CD4-positive, alpha-beta T cell treated with Interleukin-15 for 1 hour (primary cell): ENCODE results near the gene BSN.
A peak's percentile ranks its signal among the peaks of the same experiment; 100 is the strongest.
"Not testable (repeated sequence)": the region's sequence is repeated elsewhere in the genome, so short reads cannot be mapped to it uniquely, and the experiment has no call there.

Experiments
- DNase-seq: peaks from one replicate; pipeline ENCODE4 v3.0.0-alpha.2; 2020

Gene BSN

DNA sequence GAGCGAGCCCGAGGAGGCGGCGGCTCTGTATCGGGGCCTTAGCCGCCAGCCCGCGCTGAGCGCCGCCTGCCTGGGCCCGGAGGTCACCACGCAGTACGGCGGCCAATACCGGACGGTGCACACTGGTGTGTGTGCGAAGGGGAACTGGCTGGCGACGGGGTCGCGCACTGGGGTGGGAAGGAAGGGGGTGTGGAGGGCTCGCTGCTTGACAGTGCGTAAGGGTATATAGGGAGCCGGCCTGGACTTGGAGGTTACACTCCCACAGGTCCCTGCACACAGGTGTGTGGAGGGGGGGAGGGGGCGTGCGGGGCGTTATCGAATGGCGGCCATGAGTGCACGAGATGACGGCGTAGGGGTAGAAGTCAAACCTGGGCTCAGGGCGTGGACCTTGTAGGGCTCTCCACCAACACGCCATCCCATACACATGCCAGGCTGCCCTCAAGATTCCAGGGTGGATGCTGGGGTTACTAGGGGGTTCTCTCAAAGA lies 120.3 kb downstream of the BSN start:
- DNase-seq: no peak

DNA sequence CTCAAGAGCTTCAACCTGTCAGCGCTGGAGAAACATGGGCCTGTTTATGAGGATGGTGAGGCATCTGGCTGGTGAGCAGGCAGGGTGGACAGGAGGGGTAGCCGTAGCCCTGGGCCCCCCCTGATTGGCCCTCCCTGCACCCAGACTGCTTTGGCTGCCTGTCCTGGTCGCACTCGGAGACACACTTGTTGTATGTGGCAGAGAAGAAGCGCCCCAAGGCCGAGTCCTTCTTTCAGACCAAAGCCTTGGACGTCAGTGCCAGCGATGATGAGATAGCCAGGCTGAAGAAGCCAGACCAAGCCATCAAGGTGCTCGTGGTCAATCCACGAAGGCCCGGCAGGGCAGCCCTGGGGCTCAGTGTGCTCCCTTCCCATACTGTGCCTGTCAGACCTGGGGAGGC lies 121.6 kb downstream of the BSN start:
- no peak for DNase-seq

DNA sequence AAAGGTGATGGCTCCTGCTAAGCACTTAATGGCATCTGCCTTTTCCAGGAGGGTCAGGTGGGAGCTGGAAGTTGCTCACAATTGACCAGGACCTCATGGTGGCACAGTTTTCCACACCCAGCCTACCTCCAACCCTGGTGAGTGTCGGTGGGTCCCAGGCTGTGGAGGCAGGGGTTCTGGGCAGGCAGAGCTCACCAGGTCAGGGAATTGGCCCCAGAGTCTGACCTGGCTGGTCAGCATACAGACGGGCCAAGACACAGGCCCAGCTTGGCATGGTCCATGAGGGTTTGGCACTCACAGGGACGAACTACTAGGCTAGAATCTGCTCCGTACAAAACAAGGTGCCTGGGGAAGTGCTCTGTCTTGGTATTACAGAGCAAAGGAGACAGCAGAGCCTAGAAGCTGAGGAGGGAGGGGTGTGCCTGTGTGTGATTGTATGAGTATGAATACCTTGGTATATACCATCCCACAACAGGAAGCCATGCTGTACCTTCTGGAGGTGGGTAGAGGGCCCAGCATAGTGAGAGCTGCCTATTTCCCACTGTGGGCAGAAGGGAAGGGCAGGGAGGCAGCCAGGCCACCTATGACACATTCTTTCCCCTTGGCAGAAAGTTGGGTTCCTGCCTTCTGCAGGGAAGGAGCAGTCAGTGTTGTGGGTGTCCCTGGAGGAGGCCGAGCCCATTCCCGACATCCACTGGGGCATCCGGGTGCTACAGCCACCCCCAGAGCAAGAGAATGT lies 126.4 kb downstream of the BSN start:
- DNase-seq: no peak

DNA sequence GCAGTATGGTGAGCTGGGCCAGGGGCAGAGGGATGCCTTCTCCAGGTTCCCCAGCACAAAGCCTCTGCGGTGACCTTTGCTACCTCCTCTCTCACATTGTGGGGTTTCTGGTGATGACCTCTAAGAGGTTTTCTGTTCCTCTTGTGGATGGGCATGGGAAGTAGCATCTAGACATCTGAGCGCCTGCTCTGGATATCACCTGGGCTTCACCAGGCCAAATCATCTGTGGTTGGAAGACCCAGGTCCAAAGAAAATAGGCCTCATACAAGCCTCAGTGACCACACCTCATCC lies 126.9 kb downstream of the BSN start:
- DNase-seq: no peak

DNA sequence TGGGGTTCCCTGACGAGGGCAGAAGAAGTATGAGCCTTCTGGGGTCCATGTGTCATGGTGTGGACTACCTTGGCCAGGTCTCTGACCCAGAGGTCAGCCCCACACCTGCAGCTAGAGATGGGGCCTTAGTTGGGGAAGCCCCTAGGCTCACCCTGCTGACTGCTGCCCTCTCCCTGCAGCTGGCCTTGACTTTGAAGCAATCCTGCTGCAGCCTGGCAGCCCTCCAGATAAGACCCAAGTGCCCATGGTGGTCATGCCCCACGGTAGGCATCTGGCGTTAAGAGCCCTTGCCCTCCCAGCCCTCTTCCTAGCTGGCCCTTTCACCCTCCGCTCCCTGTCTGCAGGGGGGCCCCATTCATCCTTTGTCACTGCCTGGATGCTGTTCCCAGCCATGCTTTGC lies 127.3 kb downstream of the BSN start:
- DNase-seq: no peak

DNA sequence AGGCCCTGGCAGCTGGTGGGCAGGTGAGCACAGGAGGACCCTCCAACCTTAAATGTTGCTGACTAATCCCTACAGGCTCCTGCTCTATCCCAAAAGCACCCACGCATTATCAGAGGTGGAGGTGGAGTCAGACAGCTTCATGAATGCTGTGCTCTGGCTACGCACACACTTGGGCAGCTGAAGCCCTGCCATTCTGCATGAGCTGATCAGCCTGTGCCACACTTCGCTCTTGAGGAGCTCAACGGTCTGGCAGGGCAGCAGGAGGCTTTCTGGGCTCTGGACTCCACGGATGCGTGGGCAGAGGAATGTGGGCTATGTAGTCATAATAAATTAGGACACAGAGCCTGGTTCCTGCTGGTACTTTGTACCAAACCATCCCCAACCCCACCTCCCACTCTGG lies 128.9 kb downstream of the BSN start:
- no peak for DNase-seq

DNA sequence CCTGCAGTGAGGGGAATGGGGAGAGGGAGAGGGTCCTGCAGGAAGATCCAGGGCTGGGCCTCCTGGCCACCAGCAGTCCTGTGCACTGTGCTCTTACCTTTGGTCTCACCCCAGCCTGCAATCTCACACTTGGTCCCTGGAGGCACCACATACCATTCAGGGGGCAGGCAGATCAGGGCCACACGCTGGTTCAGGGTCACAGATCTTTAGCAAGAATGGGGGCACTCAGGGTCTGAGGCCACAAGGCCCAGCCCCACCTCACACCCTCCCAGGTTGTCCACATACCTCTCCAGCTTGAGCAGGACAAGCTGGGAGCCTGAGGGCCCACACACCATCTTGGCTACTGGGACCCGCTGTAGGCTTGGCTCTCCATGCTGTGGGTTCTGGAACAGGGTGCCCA lies 130.2 kb downstream of the BSN start:
- DNase-seq: not testable (repeated sequence)

DNA sequence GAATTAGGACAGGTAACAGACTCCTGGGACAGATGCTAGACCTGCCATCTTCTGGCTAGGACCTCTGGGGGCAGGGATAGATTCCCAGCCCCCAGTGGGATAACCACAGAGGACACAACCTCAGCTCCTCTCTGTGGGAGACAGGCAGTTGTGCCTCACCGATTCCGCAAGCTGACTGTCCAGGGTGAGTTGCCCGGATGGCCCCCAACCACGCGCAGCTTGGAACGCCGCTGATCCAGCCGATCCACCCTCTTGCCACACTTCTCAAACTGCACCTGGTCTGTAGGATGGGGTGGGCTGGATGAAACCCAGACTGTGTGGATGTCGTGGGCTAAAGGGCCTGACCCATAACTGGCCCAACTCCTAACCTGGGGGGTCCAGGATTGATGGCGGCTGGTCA lies 130.8 kb downstream of the BSN start:
- not testable (repeated sequence) for DNase-seq

DNA sequence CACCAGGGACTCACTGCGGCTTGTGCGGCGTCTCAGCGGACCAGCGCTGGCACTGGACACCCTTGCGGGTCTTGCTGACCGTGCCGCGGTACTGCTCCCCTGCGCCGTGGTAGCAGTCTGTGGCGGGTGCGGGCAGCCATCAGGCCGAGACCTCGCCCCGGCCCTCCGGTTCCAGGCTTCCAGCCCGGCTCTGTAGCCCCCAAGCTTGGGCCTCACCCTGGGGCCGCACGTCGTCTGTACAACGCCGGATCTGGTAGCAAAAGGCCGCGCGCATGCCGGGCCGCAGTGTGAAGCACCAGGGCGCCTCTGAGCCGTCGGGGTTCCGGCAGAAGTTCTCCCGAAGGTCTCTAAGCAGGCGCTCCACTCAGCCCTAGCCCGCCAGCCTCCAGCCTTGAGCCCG lies 131.6 kb downstream of the BSN start:
- not testable (repeated sequence) for DNase-seq

DNA sequence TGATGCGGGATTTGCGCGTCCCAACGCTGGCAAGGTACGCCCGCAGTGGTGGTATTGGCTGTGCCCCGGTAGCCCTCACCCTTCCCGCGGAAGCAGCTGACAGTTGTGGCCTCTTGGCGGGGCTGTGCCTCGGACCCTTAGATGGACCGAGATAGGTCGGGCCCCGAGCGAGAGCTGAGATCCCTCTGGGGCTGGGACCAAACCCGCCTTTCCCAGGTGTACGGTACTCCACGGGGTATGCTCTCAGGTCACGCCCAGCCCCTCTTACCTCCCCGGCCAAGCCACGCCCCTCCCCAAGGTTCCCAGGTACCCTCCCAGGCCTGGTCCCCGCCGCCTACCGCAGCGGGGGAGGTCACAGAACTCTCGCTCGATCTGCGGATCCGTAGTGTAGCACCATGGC lies 132.1 kb downstream of the BSN start:
- peak; percentile 42 for DNase-seq

DNA sequence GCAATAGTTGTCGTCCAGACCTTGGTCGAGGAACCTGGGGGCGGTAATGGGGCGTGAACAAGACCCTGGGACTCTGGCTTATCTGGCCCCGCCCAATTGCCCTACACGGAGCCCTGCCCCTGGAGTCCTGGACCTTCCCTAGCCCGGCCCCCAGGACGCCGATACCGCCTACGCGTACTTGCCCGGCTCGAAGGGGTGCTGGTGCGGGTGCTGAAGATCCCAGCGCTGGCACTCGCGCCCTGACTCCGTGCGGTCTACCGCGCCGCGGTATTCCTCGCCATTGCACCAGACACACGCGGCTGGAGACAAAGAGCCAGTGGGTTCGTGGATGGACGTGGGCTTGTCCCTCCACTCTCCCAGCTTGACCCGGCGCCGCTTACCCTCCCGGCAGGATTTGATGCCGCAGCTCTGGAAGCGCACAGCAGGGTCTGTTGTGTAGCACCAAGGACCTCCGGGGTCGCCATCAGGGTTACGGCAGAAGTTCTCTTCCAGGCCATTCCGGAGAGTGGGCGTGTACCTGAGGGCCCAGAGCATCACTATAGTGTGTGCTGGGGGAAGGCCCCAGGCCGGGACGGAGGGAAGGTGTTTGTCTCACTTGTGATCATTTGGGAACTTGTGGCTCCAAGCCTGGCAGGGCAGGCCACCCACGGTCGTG lies 132.6 kb downstream of the BSN start:
- DNase-seq: peak; percentile 39

DNA sequence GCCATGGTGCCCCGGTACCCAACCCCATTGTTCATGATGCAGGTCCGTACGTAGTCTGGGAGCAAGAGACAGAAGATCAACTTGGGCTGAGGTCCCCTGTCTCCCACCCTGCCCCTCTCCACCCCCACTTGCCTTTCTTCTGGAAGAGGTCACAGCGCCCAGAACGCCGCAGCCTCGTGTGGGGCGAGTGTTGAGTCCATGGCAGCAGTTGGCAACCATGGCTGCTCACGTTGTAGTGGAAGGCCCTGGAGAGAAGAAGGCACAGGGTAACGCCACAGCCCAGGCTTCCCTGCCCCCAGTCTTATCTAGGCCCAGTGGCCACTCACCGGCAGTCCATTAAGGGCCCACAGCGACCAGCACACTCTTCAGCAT lies 133.1 kb downstream of the BSN start:
- not testable (repeated sequence) for DNase-seq

DNA sequence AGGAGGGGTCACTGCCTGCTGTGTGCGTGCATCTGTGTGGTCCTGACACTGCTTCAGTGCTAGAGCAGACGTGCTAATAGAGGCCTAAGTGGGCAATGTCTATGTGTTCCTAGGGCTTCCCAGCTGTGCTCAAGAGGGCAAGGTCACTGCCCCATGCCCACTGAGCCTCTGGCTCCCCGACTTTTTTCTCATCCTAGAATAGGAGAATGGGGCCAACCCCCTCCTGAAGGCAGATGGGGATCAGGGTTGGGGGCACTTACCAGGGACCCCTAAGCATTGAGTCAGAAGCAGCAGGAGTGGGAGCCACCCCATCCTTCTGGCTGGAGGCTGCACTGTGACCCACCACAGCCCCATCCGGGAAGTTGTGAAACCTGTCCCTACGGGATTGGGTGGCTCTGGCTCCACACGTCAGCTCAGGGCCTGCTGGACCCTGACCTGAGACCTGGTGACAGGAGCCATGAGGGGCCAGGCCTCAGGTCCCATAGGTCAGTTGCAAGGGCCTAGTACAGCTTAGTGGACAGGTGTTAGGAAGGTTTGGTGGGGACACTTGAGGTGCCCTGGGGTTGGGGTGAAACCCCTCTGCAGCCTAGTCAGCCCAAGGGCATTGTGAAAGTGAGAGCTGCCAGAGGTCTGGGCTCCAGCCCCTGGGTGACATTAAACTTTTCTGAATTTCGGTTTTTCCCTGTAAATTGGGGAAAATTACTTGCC lies 134.2 kb downstream of the BSN start:
- not testable (repeated sequence) for DNase-seq

DNA sequence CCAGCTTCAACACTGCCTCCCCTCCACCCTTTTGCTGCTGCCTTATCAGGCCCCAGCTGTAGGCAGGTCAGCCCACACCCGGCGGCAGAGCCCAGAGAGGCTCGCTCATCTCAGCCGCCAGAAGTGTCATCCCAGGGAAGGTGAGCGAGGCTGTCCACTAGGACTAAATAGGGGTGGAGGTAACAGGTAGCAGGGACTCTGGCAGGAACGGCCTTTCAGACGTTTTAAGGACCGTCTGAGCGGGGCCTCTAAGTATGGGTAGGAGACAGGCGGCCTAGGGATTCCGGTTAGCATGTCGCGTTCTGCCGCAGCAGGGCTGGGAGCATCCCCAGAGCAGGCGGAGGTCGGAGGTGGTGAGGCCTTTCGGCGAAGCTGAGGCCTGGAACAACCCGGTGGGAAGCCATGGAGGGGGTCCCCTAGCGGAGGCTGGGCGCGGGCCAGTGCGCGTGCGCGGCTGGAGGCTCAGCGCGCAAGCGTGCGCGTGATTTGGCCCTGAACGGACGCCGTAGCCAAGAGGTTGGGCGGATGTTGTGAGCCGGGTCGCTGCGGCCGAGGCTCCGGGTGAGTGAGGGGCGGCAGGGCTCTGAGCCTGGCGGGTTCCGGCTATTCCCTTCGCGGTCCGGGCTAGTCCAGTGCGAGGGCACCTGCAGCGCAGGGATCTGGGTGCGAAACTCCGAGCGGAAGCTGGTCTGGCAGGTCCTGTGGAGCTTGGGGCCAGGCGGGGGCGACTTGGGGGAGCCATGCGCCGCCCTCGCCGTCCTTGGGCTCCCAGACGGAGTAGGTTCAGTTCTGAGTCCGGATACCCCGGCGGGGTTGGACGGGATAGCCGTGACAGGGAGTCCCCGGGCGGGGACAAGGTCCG lies 135.0 kb downstream of the BSN start, which contains the start of the genes MST1 and RNF123:
TSS of gene MST1 (minus strand) at position 429 of the 862 bp plus-strand sequence. CDS start 783 bp downstream, outside the sequence.
TSS of gene RNF123 (plus strand) at position 512 of the 862 bp plus-strand sequence. CDS start 1,609 bp downstream, outside the sequence.
- peak; percentile 90 for DNase-seq

DNA sequence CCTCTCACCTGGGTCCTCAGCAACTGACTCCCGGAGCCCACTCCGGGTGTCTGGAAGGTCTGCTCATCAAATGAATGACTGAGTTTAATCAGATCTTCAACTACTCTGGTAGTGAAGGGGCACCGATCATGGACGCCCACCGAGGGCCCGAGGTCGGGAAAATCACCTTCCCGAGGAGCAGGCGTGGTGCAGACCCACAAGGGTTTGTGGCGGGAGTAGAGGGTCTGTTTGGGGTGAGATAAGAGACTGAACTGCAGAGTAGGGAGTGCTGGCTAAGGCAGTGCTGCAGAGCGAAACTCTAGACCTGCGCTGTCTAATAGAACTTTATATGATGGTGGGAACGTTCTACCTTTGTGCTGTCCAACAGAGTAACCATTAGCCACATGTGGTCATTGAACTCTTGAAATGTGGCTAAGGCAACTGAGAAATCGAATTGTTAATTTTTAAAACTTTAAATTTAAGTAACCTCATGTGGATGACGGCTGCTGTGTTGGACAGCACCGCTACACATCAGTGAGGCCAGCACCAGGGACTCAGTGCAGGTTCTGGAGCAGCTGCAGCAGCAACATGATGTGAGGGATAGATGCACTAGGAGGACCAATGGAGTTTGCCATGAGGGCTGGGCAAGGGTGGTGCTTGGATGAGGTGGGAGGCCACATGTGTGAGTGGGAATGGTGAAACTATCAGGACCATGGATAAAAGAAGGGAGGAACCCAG lies 135.8 kb downstream of the BSN start:
- DNase-seq: not testable (repeated sequence)

DNA sequence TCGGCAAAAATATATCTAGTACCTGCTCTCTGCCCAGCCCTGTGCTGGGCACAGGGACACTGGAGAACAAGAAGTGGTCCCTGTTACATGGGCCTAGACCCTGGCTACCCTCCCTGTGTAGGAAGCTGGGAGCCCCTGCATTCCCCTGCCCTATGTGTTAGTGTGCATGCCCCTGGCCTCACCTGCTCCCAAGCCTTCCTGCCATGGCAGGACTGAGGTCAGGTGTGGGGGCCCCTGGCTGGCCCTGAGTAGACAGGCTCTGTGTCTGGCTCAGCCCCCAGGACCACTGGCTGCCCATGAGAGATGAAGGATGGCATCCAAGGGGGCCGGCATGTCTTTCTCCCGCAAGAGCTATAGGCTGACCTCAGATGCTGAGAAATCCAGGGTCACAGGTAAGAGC lies 136.6 kb downstream of the BSN start:
- DNase-seq: not testable (repeated sequence)

DNA sequence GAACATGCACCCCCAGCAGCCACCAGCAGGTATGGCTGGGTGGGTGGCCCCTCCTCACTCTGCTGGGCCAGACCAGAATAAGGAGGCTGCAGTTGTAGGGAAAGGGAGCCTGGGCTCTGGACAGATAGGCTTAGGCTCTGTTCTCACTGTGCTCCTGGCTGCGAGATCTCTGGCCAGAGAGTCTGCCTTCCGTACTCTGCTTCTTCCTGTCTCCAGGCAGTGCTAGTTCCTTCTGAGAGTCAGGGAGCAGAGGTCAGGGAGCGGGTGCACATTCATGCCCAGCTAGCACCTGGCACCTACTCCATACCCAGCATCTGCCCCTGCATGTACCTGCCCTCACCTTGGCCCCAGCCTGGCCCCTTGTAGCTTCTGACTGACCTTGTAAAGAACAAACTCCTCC lies 137.2 kb downstream of the BSN start:
- not testable (repeated sequence) for DNase-seq

DNA sequence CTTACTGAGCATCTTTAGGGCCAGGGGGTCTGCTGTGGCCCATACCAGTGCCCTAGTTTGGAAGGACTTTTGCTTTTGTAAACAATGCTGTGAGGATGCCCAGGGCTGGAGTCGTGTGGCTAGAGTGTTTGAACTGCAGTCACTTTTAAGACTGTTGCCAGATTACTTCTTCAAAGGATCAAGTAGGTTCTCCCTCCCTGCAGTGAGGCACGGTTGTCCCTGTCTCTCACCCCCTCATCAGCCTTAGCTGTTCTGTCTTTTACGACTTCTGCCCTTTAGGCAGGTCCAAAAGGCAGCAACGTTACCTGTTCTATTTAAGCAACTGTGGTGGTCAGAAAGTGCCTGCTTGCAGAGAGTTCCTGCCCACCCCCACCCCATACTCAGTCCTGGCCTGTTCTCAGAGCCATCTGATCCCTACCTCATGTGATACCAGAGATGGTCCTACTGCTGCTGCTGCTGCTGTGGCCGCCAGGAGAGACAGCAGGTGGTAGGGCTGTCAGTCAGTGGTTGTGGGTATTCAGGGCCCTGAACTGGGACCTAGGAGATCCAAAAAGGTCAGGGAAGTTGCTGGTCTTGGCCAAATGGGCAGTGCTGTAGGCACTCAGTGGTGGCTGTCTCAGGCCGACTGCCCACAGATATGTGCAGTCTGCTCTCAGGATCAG lies 140.3 kb downstream of the BSN start:
- DNase-seq: not testable (repeated sequence)

DNA sequence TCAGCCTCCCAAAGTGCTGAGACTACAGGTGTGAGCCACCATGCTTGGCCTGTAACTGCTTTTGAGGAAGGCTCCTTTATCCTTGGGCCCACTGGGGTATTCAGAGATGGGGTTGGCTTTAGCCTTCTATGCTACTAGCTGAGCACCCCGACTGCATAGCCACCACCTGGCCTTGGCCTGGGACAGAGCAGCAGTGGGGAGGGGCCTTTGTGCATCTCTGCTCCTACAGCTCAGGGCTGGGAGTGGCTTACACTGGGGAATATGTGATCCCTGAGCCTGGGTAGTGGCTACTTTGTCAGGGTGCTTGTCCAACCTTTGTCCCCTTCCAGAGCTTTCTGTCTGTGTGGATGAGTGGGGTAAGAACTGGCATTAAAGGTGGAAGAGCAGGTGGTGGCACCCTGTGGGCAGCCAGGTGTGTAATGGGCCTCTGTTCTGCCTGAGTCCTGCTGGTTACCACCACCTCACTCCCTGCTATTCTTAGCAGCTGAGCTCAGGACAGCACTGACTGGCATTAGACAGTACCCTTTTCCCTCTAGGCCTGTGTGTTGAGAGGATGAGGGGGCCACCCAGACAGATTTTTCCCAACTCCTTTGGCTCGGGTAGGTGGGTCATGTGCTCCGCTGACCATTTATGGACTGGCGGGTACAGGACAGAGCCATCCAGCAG lies 141.2 kb downstream of the BSN start:
- DNase-seq: not testable (repeated sequence)

DNA sequence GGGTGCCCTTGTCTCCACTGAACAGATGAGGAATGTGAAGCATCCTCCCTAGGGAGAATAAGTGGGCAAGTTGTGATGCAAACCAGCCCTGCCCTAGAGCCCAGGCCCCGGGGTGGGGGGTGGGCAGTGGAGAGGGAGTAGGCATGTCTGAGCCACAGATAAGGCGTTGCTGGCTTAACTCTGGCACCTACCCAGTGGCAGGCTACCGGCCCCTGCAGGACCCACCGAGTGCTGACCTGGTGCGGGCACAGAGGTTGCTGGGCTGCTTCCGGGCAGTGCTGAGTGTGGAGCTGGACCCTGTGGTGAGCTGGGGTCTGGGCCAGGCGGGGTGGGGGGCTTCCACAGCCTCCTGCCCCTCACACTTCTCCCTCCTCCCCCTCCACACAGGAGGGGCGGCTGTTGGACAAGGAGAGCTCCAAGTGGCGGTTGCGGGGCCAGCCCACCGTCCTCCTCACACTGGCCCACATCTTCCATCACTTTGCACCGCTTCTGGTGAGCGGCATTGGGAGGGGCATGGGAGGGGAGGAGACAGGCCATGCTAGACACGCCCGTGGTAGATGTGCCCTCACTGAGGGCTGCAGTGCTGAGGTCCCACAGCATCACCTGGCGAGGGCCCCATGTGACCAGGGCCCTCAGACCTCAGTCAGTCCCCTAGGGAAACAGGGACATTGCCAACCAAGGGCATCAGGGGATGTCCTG lies 145.2 kb downstream of the BSN start:
- DNase-seq: no peak
